ENCODE results near the gene PKD2L2.
"Not testable (repeated sequence)": the region's sequence is repeated elsewhere in the genome, so short reads cannot be mapped to it uniquely, and the experiment has no call there.

Gene PKD2L2

GRCh38 chr5:137959488-137959887 lies 70.2 kb downstream of the PKD2L2 start:
- Histone ChIP-seq H3K27me3 (ENCODE audit: control insufficient read depth, insufficient read depth, low read length) (no peaks in the 10 kb centered on the region), H3K4me1 (ENCODE audit: control insufficient read depth, insufficient read depth, low read length) (no peaks in the 10 kb centered on the region), H3K27ac (ENCODE audit: low read depth, low read length) (no peak overlapping the region), H3K36me3 (ENCODE audit: control insufficient read depth, insufficient read depth, low read length) (peaks cover 52% of the 10 kb centered on the region), H3K4me3 (ENCODE audit: low read depth, low read length) (no peak overlapping the region), H3K9me3 (ENCODE audit: control insufficient read depth, insufficient read depth, low read length) (no peaks in the 10 kb centered on the region), H3K9ac (ENCODE audit: low read depth, low read length) (no peak overlapping the region)

GRCh38 chr5:137960141-137960540 lies 70.9 kb downstream of the PKD2L2 start:
- H3K27me3 ChIP-seq (ENCODE audit: control insufficient read depth, insufficient read depth, low read length) = no peaks in the 10 kb centered on the region
- no peak overlapping the region for H3K27ac ChIP-seq (ENCODE audit: low read depth, low read length)
- no peaks in the 10 kb centered on the region for H3K4me1 ChIP-seq (ENCODE audit: control insufficient read depth, insufficient read depth, low read length)

GRCh38 chr5:137960819-137961218 lies 71.6 kb downstream of the PKD2L2 start:
- Histone ChIP-seq H3K9ac (ENCODE audit: low read depth, low read length) (no peak overlapping the region), H3K36me3 (ENCODE audit: control insufficient read depth, insufficient read depth, low read length) (peaks cover 54% of the 10 kb centered on the region), H3K4me1 (ENCODE audit: control insufficient read depth, insufficient read depth, low read length) (no peaks in the 10 kb centered on the region), H3K4me3 (ENCODE audit: low read depth, low read length) (no peak overlapping the region), H3K27ac (ENCODE audit: low read depth, low read length) (no peak overlapping the region), H3K9me3 (ENCODE audit: control insufficient read depth, insufficient read depth, low read length) (no peaks in the 10 kb centered on the region), H3K27me3 (ENCODE audit: control insufficient read depth, insufficient read depth, low read length) (no peaks in the 10 kb centered on the region)

More at GRCh38 chr5:137960141-137960540, 70.9 kb downstream of the PKD2L2 start:
- H3K4me3 ChIP-seq (ENCODE audit: low read depth, low read length) = no peak overlapping the region
- no peak overlapping the region for H3K9ac ChIP-seq (ENCODE audit: low read depth, low read length)
- H3K9me3 ChIP-seq (ENCODE audit: control insufficient read depth, insufficient read depth, low read length) = no peaks in the 10 kb centered on the region
- H3K36me3 ChIP-seq (ENCODE audit: control insufficient read depth, insufficient read depth, low read length) = peaks cover 52% of the 10 kb centered on the region

GRCh38 chr5:137970384-137970783 lies 81.1 kb downstream of the PKD2L2 start:
- H3K9ac ChIP-seq (ENCODE audit: low read depth, low read length); H3K27me3 ChIP-seq (ENCODE audit: control insufficient read depth, insufficient read depth, low read length); H3K9me3 ChIP-seq (ENCODE audit: control insufficient read depth, insufficient read depth, low read length); H3K4me1 ChIP-seq (ENCODE audit: control insufficient read depth, insufficient read depth, low read length); H3K27ac ChIP-seq (ENCODE audit: low read depth, low read length); H3K4me3 ChIP-seq (ENCODE audit: low read depth, low read length): not testable (repeated sequence)
- H3K36me3 ChIP-seq (ENCODE audit: control insufficient read depth, insufficient read depth, low read length) = peaks cover 30% of the 10 kb centered on the region

- Histone ChIP-seq H3K9me3 (ENCODE audit: control insufficient read depth, insufficient read depth, low read length) (no peaks in the 10 kb centered on the region), H3K4me3 (ENCODE audit: low read depth, low read length) (no peak overlapping the region), H3K27ac (ENCODE audit: low read depth, low read length) (no peak overlapping the region), H3K36me3 (ENCODE audit: control insufficient read depth, insufficient read depth, low read length) (peaks cover 33% of the 10 kb centered on the region), H3K9ac (ENCODE audit: low read depth, low read length) (no peak overlapping the region), H3K27me3 (ENCODE audit: control insufficient read depth, insufficient read depth, low read length) (no peaks in the 10 kb centered on the region), H3K4me1 (ENCODE audit: control insufficient read depth, insufficient read depth, low read length) (no peaks in the 10 kb centered on the region)
Observed at GRCh38 chr5:137975208-137975607, 86.0 kb downstream of the PKD2L2 start.

- no peaks in the 10 kb centered on the region for H3K9me3 ChIP-seq (ENCODE audit: control insufficient read depth, insufficient read depth, low read length)
- H3K27me3 ChIP-seq (ENCODE audit: control insufficient read depth, insufficient read depth, low read length) = no peaks in the 10 kb centered on the region
- H3K36me3 ChIP-seq (ENCODE audit: control insufficient read depth, insufficient read depth, low read length) = peaks cover 17% of the 10 kb centered on the region
- no peaks in the 10 kb centered on the region for H3K4me1 ChIP-seq (ENCODE audit: control insufficient read depth, insufficient read depth, low read length)
- no peak overlapping the region for H3K4me3 ChIP-seq (ENCODE audit: low read depth, low read length)
- H3K27ac ChIP-seq (ENCODE audit: low read depth, low read length) = no peak overlapping the region
- H3K9ac ChIP-seq (ENCODE audit: low read depth, low read length) = no peak overlapping the region
Observed at GRCh38 chr5:137989419-137989818, 100.2 kb downstream of the PKD2L2 start.
